ENCODE data around the gene CPNE7.

DNA sequence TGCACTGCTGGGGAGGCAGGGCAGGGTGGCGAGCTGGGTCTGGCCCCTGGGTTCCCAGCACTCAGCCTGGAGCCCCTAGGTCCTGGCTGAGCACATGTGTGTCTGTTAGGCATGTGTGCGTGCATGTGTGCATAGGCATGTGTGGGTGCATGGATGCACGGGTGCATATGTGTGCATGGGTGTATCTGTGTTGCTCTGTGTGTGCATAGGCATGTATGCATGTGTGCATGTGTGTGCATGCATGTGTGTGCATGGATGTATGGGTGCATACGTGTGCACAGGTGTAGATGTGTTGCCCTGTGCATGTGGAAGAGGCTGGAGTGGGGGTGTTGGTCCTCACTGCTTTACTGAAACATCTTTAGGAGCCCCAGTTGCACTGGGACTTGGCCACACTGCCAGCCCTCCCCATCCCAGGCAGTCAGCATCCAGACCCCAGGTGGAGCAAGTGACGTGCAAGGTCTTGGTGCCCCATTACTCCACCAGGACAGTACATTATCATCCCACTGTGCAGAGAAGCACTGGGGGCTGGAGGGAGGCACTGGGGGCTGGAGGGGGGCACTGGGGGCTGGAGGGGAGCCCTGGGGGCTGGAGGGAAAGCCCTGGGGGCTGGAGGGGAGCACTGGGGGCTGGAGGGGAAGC, 27.5 kb downstream of the CPNE7 start:
- TF ChIP-seq POLR2A (IDR thresholded peaks at IDR 0.05; ENCODE audit: low read length) = no peak
- TF ChIP-seq GATA1 (IDR thresholded peaks at IDR 0.05; ENCODE audit: low read depth, low read length) = no peak

Measured in erythroblast (primary cell).